Omental fat pad (tissue), 4 donors: ENCODE measurements around the gene PFKFB4. TPM values are rescaled to one million over a fixed set of nuclear protein-coding genes. Genes with fewer than 3 reads are reported as not detected.

Experiments used
- ATAC-seq: fragments of 150-250 bp; one replicate; pipeline ENCODE4 v1.9.1; 2016; ENCODE audit warnings: mild to moderate bottlenecking, moderate library complexity; ENCODE audit not compliant: low FRiP score
- DNase-seq: peaks from one replicate; pipeline ENCODE4 v3.0.0-alpha.2; 2019; ENCODE audit warnings: low spot score
- total RNA-seq, 4 donors: library from RNA; depleted of rRNA; stranded (reverse); fragments of >200 nt; gene quantifications; one replicate each; pipeline ENCODE4 v1.1.0, GENCODE V29; 2016
- TF ChIP-seq, protein P1 (sequence below), 3 donors: fragments of 450-650 bp; IDR thresholded peaks; one replicate each; pipeline ENCODE4 v1.5.1; 2016 to 2017; ENCODE audit warnings: antibody characterized with exemption in 3 of 3, mild to moderate bottlenecking in 3 of 3, moderate library complexity in 2 of 3

The PFKFB4 gene
- total RNA-seq, result 10 to 100 TPM in 1 of 4 donors, 1 to 10 TPM in 3; 1.9 to 16.2 (median 3.2) TPM

DNA sequence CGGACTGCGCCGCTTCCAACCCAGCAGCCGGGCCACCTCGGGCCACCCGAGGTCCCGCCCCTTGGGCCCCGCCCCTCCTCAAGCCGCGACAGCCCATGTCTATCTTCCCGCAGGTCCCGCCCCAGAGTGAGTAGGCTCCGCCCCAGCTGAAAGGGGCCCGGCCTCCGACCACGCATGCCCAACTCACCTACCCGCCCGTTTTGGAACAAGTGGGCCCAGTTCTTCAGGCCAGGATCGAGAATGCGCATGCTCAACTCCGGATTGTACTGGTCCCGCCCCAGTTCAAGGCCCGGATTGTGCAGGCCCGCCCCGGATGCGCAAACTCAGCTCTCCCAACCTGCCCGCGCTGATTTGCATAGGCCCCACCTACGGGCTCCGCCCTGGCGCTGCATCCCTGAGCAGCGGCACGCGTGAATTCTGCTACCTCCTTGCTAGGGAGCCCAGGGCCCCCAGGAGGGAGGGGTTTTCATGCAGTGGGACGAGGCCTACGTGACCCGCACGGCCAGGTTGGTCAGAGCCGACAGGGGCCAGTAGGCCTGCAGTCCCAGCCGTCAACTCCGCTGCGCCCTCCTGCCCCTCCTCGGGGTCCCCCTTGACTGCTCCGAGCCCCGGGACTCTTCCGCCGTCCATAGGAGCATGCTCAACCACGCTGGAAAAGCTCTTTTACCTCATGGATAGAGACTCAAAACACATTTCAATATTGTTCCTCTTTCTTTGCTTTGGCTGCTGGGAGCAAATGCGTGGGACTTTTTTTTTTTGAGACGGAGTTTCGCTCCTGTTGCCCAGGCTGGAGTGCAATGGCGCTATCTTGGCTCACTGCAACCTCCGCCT lies at the start of gene PFKFB4:
Gene PFKFB4 (minus strand): TSS at position 8 of the 831 bp plus-strand sequence. CDS start 26 bp downstream, outside the sequence.
- DNase-seq (peak; percentile 89), ATAC-seq (peak; percentile 96)
- TF ChIP-seq, protein P1, sequence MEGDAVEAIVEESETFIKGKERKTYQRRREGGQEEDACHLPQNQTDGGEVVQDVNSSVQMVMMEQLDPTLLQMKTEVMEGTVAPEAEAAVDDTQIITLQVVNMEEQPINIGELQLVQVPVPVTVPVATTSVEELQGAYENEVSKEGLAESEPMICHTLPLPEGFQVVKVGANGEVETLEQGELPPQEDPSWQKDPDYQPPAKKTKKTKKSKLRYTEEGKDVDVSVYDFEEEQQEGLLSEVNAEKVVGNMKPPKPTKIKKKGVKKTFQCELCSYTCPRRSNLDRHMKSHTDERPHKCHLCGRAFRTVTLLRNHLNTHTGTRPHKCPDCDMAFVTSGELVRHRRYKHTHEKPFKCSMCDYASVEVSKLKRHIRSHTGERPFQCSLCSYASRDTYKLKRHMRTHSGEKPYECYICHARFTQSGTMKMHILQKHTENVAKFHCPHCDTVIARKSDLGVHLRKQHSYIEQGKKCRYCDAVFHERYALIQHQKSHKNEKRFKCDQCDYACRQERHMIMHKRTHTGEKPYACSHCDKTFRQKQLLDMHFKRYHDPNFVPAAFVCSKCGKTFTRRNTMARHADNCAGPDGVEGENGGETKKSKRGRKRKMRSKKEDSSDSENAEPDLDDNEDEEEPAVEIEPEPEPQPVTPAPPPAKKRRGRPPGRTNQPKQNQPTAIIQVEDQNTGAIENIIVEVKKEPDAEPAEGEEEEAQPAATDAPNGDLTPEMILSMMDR (IDR thresholded peaks at IDR 0.05), result no peak

- TF ChIP-seq, protein P1 (IDR thresholded peaks at IDR 0.05), result no peak
- ATAC-seq (no peak), DNase-seq (no peak)
These were observed 45.0 kb upstream of the PFKFB4 start for GRCh38 chr3:48601622-48601994.

- DNase-seq, result no peak
- TF ChIP-seq, protein P1 (IDR thresholded peaks at IDR 0.05), result no peak
- no peak for ATAC-seq
These were observed 44.4 kb upstream of the PFKFB4 start for GRCh38 chr3:48600711-48601621.

DNA sequence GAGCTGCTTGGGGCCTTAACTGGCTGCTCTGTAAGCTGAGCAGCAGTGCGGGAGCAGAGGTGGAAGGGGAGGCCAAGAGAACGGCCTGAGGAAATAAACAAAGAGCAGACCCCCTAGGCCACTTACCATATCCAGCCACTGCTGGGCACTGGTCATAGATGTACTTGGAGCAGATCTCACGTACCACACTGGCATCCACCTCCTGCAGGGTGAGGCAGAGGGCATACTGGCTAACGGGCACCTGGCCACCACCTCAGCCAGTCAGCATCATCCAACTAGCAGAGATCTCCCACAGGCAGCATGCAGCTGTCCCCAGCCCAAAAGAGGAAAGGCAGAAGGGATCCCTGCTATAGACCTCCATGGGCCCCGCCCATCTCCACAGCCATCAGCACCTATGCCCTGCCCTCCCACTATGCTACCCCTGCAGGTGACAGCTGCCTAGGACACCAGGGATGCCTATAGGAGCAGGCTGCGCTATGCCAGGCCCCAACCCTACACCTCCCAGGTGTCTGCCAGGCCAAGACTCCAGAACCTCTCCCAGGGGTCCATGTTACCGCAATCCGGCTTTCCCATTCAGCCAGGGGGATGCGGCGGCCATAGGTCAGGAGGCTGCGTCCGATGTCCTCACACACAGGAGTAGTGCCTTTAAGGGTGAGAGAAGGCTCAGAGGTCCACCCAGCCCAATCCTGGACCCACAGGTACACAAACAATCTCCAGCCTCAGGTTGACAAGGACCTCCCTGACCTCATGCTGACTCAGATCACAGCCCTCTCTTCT lies 43.1 kb upstream of the PFKFB4 start:
- TF ChIP-seq, protein P1 (IDR thresholded peaks at IDR 0.05), result no peak
- no peak for ATAC-seq
- DNase-seq, result no peak

- ATAC-seq (no peak), DNase-seq (no peak)
- TF ChIP-seq, protein P1 (IDR thresholded peaks at IDR 0.05), result no peak
These were observed 42.5 kb upstream of the PFKFB4 start for GRCh38 chr3:48599077-48599501.

DNA sequence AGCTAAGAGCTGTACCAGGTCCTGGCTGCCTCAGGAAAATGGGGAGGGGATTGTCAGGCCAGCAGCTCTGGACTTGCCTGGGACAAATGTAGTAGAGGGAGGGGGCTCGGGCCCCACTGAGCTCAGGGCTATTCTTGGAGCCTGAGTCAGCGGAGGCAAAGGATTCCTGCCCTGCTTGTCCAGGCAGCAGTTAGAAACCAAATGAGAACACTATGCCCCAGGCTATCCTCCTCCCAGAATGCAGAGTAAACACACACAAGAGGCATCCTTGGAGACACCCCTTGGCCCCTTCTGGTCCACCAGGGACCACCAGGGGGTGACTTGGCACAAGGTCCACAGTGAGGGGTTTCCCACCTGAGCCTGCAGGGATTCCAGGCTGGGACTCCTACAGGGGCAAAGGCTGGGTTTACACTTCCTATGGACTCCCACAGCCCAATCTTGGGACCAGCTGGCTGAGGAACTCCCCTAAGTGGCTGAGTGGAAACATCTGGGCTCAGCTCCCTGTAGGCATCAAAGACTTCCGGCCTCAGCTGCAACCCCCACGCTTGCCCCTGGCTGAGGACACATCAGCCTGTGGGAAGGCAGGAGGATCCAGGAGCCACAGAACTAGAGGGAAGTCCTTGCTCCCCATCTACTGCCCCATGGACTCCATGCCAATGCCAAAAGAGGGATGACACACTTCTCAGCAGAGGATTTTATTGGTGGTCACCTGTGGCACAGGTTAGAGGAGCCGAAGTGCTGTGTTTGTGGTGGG lies 41.9 kb upstream of the PFKFB4 start:
- ATAC-seq (no peak), DNase-seq (no peak)
- TF ChIP-seq, protein P1 (IDR thresholded peaks at IDR 0.05), result no peak
